NT2/D1 (cell line): Measurements from ENCODE around the gene OXGR1.

Source experiments
- DNase-seq: peaks from one replicate; pipeline ENCODE4 v3.0.0-alpha.2; 2011; ENCODE audit warnings: low read depth, low spot score
- H3K27me3 ChIP-seq: 2 replicates; pipeline ENCODE4 v1.6.0; 2011; ENCODE audit warnings: mild to moderate bottlenecking; ENCODE audit not compliant: insufficient read length, insufficient read depth
- H3K36me3 ChIP-seq: 2 replicates; pipeline ENCODE4 v1.6.1; 2011; ENCODE audit warnings: mild to moderate bottlenecking, low read length, mixed read lengths; ENCODE audit not compliant: insufficient read depth, insufficient read length
- H3K4me1 ChIP-seq: 2 replicates; pipeline ENCODE4 v1.5.1; 2011; ENCODE audit not compliant: insufficient read depth, insufficient read length
- H3K4me3 ChIP-seq: 2 replicates; pipeline ENCODE4 v1.5.1; 2011; ENCODE audit warnings: low read depth; ENCODE audit not compliant: insufficient read length
- H3K9ac ChIP-seq: 2 replicates; pipeline ENCODE4 v1.6.0; 2011; ENCODE audit warnings: low read depth; ENCODE audit not compliant: insufficient read length
- H3K9me3 ChIP-seq: 2 replicates; pipeline ENCODE4 v1.5.1; 2011; ENCODE audit warnings: mild to moderate bottlenecking, low read length; ENCODE audit not compliant: insufficient read depth
- SUZ12 ChIP-seq: IDR thresholded peaks from 2 replicates; pipeline ENCODE4 v1.6.1; 2011; ENCODE audit not compliant: insufficient read length, insufficient read depth; ENCODE audit errors: extremely low read depth
- YY1 ChIP-seq: IDR thresholded peaks from 2 replicates; pipeline ENCODE4 v1.6.1; 2011; ENCODE audit not compliant: insufficient read length, insufficient read depth
- ZNF274 ChIP-seq: IDR thresholded peaks from 2 replicates; pipeline ENCODE4 v1.6.1; 2011; ENCODE audit warnings: mild to moderate bottlenecking, low read depth, low read length

Gene OXGR1

DNA sequence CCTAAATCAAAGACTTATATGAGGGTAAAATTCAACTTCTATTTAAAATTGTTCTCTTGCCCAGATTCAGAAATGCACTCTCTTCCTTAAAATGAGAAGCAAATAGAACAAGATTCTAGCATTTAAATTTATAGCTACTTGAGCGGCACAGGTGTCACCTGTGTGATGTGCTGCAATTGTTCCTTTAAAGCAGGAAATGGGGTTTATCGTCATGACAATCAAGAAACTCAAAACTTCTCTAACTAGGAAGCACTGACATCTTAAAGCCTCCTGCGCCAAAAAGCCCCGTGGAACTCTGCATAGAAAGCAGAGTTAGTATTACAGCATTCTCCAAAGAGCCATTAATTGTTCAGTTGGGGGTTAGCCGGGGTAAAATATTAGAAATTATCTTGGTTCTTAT lies 2.6 kb upstream of the OXGR1 start:
- Histone ChIP-seq H3K4me1 (no peaks in the 10 kb centered on the region), H3K9ac (no peak overlapping the region), H3K4me3 (no peak overlapping the region), H3K27me3 (no peaks in the 10 kb centered on the region), H3K9me3 (no peaks in the 10 kb centered on the region), H3K36me3 (no peaks in the 10 kb centered on the region)
- TF ChIP-seq SUZ12 (no peak), ZNF274 (no peak), YY1 (no peak)
- DNase-seq = no peak

DNA sequence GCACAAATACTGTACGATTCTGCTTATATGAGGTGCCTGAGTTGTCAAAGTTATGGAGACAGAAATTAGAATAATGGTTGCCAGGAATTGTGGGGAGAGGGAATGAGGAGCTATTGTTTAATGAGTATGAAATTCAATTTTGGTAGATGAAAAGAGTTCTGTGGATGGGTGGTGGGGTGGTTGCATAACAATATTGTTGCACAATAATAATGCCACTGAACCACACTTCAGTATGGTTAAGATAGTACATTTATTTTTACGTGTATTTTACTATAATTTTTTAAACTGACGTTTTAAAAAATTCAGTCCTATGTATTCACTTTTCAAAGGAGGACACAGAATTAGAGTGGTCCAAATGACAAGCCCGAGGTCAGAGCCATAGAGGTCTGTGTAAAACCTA lies 1.8 kb upstream of the OXGR1 start:
- H3K36me3 ChIP-seq = no peaks in the 10 kb centered on the region
- no peak overlapping the region for H3K9ac ChIP-seq
- no peaks in the 10 kb centered on the region for H3K9me3 ChIP-seq
- no peak overlapping the region for H3K4me3 ChIP-seq
- TF ChIP-seq YY1 (no peak), ZNF274 (no peak), SUZ12 (no peak)
- DNase-seq = no peak
- no peaks in the 10 kb centered on the region for H3K4me1 ChIP-seq
- no peaks in the 10 kb centered on the region for H3K27me3 ChIP-seq

DNA sequence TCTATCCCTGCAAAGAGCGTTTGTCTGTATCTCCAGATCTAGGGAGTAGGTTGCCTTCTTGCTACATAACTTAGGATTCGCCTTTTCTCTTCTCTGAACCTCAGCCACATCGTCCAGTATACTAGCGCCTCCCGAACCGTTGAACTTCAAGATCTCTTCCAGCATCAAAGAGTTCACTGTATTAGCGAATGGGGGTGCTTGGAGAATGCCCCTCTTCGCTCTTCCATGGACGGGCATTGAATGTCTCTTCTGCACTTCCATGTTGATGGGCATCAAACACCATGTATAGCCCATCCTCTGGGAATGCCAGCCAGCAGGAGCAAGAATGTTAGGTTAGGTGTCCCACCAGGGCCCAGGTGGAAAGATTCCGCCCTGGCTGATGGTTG lies 575 bp upstream of the OXGR1 start:
- Histone ChIP-seq H3K4me1 (no peaks in the 10 kb centered on the region), H3K9me3 (no peaks in the 10 kb centered on the region), H3K36me3 (no peaks in the 10 kb centered on the region), H3K27me3 (no peaks in the 10 kb centered on the region), H3K9ac (no peak overlapping the region), H3K4me3 (no peak overlapping the region)
- TF ChIP-seq YY1 (no peak), ZNF274 (no peak), SUZ12 (no peak)
- DNase-seq = no peak

DNA sequence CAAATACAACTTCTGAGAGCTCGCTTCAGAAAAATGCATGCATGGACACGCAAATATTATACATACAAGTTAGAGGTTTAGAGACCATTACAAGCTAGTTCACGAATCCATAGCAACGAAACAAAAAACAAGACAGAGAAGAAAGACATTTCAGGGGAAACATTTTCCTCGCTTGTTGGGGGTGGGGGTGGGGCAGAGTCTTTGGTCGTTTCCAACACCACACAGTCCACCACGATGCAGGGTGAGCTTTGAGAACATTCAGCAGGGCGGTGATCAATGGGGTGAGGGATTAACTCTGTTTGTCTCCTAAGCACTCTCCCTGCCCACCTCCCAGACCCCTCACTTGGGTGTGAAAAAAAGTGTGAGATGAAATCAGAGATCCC lies 651 bp downstream of the OXGR1 start:
- no peak for TF ChIP-seq ZNF274
- TF ChIP-seq YY1 = no peak
- no peak for TF ChIP-seq SUZ12

DNA sequence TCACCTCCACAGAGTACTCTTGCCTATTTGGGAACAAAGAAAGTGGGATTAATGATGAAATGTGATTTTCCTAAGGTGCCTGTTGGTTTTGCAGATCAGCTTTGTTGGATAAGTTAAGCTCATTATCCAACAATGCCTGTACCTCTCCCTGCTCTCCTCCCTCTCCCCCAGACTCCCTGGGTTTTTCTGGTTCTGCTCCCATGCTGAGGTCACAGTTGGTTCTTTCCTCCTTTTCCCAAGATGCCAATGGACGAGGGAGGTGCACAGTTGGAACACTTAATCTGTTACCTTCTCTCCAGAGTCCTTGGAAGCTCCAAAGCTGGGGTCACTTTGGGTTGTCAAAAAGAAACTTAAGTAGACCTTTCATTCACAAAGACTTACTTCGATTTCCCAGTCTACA lies 1.6 kb downstream of the OXGR1 start:
- Histone ChIP-seq H3K27me3 (no peaks in the 10 kb centered on the region), H3K9ac (no peak overlapping the region), H3K4me1 (no peaks in the 10 kb centered on the region), H3K9me3 (no peaks in the 10 kb centered on the region), H3K4me3 (no peak overlapping the region), H3K36me3 (no peaks in the 10 kb centered on the region)
- TF ChIP-seq ZNF274 (no peak), SUZ12 (no peak), YY1 (no peak)
- DNase-seq = no peak

More for the DNA sequence above, 651 bp downstream of the OXGR1 start:
- Histone ChIP-seq H3K27me3 (no peaks in the 10 kb centered on the region), H3K36me3 (no peaks in the 10 kb centered on the region), H3K4me1 (no peaks in the 10 kb centered on the region), H3K9me3 (no peaks in the 10 kb centered on the region), H3K4me3 (no peak overlapping the region), H3K9ac (no peak overlapping the region)
- DNase-seq = no peak

DNA sequence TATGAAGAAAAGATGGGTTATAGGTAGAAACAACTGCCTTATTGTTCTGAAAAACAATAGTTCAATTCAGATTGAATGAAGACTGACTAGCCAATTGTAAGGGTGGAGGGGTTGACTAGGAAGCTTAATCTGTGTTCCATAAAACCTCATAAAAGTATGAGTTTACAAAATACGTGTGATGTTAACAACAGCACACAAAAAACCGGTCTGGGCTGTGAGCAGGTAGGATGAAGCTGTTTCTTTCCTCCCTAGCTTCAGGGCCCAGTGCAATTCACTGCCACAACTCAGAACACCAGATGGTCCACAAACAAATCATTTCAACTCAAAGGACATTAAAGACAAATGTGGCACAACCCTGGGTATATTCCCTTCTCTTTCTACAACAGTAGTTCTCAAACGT lies 3.2 kb downstream of the OXGR1 start:
- no peaks in the 10 kb centered on the region for H3K9me3 ChIP-seq
- H3K9ac ChIP-seq = no peak overlapping the region
- H3K27me3 ChIP-seq = no peaks in the 10 kb centered on the region
- DNase-seq = no peak
- H3K36me3 ChIP-seq = no peaks in the 10 kb centered on the region
- TF ChIP-seq YY1 = no peak
- no peak for TF ChIP-seq SUZ12
- no peak for TF ChIP-seq ZNF274
- H3K4me3 ChIP-seq = no peak overlapping the region
- H3K4me1 ChIP-seq = no peaks in the 10 kb centered on the region

DNA sequence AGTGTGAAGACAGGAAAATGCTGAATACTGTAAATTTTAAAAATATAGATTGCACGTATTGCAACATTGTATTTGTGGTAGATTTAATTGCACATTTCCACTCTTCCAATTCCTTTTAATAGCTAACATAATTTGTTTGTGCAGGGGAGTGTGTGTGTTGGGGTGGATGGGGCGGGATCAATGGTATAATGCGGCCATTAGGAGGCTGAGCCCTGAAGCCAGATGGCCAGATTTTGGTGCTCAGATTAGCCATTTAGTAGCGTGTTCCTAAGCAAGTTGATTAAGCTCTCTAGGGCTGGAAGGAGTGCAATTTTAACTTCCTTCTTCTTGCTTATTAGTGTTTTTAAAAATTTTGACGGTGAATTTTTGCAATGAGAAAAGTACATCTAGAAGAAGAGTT lies 5.8 kb downstream of the OXGR1 start:
- TF ChIP-seq SUZ12 (no peak), YY1 (no peak), ZNF274 (no peak)
- DNase-seq = no peak

DNA sequence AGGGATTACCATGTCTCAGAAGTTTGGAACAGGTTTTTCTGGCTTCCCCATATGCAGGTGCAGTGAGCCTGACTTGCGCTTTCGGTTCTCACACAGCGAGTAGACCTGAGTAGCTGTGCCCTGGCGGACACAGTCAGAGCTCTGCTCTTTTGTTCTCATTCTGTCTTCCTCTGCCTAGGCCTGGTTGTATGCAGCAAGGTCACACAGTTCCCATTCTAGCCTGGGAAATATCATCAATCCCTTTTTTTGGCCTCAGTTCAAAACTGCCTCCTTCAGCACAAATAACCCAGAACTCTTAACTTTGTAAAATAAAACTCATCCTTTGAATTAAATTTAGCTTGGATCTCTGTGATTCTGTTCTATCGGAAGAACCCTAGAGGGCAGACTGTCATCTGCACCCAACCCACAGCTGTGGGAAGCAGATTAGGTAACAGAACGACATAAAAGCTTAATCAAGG lies 10.2 kb downstream of the OXGR1 start:
- TF ChIP-seq SUZ12 (no peak), ZNF274 (no peak), YY1 (no peak)

More for the DNA sequence above, 5.8 kb downstream of the OXGR1 start:
- H3K36me3 ChIP-seq = no peaks in the 10 kb centered on the region
- H3K9me3 ChIP-seq = no peaks in the 10 kb centered on the region
- no peak overlapping the region for H3K4me3 ChIP-seq
- no peak overlapping the region for H3K9ac ChIP-seq
- H3K4me1 ChIP-seq = no peaks in the 10 kb centered on the region
- no peaks in the 10 kb centered on the region for H3K27me3 ChIP-seq

More for the DNA sequence above, 10.2 kb downstream of the OXGR1 start:
- DNase-seq = no peak
- Histone ChIP-seq H3K4me1 (no peaks in the 10 kb centered on the region), H3K27me3 (no peaks in the 10 kb centered on the region), H3K36me3 (no peaks in the 10 kb centered on the region), H3K9ac (no peak overlapping the region), H3K4me3 (no peak overlapping the region), H3K9me3 (no peaks in the 10 kb centered on the region)
